GM12872 (cell line): ENCODE data around the gene CCDC158.

Experiments
- CTCF ChIP-seq: IDR thresholded peaks from 3 replicates; pipeline ENCODE4 v1.5.1; 2011; ENCODE audit warnings: low read depth, mild to moderate bottlenecking, low read length, moderate library complexity; ENCODE audit not compliant: insufficient read depth

The CCDC158 gene

GRCh38 chr4:76361689-76362412, 59.1 kb downstream of the CCDC158 start:
- TF ChIP-seq CTCF: no peak

- TF ChIP-seq CTCF: no peak
Observed at GRCh38 chr4:76357981-76358380, 63.0 kb downstream of the CCDC158 start.

DNA sequence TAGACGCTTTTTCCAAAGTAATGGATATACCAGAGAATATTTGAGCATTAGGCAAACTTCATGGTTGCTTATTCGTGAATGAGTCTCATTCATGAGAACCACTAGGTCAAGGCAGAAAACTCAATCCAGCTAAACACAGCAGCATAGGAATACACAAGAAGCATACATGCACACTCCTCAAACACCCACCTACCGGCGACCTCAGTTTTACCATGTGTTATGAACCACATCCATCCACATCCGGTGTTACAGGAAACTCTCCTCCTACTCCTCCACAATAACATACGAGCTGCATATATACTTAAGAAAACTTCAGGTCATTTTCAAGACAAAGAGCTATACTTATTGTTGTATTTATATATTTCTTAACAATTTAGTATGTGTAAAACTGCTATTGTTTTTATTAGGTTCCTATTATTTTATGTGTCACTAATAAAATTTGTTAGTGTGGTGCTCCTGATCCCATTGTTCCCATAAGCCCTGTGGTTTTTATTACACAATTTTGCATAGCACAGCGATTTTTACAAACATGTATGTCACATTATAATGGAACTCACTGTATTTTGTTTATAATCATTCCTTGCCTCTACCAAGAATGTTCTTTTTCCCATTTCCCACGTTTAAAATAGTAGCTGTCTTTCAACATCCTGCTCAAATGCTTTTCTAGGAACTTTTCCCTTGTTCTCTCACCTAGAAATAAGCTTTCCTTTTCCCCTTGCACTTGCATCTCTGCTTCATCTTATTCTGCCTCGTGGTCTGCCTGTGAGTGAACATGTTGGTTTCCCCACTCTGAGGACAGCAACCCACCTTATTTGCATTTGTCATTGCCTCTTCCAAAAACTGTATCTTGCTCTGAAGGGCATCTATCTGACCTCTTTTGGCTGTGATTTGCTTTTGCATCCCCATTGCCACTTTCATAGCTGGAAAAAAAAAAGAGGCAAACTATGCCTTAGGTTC, 66.1 kb downstream of the CCDC158 start:
- no peak for TF ChIP-seq CTCF

- no peak for TF ChIP-seq CTCF
Observed at GRCh38 chr4:76342803-76343202, 78.1 kb downstream of the CCDC158 start.

GRCh38 chr4:76342191-76342590, 78.8 kb downstream of the CCDC158 start:
- TF ChIP-seq CTCF: no peak

GRCh38 chr4:76341063-76341462, 79.9 kb downstream of the CCDC158 start:
- no peak for TF ChIP-seq CTCF

- TF ChIP-seq CTCF: no peak
Observed at GRCh38 chr4:76339364-76339763, 81.6 kb downstream of the CCDC158 start.
